ENCODE results near the gene PNPLA2. TPM values are rescaled to one million over a fixed set of nuclear protein-coding genes. Genes with fewer than 3 reads are reported as not detected.

PNPLA2 gene
- total and polyA plus RNA-seq, 2 of the 8 experiments (the other 6 are each of a cell fraction or from before 2014, with no cell fraction given): 30.9 to 62.1 TPM

DNA sequence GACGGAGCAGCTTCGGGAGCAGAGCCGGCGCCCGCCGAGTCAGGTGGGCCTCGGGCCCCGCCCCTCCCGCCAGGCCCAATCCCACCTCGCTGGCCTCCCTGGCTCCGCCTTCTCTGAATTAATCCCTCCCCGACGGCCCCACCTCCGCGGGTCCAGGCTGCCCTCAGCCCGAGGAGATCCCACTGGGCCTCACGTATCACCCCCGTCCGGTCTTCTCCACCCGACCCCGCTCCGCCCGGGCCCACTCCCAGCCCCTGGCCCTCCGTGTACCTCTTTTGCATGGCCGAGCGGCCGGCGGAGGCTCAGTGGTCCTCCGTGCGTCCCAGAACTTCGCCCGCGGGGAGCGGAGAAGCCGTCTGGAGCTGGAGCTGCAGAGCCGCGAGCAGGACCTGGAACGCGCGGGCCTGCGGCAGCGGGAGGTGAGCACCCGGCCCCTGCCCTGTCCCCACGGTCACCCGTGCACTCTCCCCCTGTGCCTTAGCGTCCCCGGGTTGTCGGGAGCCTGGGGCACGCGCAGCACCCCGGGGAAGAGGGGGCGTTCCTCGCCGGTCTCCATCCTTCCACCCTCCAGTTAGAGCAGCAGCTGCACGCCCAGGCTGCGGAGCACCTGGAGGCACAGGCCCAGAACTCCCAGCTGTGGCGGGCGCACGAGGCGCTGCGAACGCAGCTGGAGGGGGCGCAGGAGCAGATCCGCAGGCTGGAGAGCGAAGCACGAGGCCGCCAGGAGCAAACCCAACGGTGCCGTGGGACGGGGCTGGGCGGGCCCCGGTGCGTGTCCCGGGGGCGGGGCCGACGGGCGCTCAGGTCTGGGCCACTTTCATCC, 11.8 kb downstream of the PNPLA2 start:
- Histone ChIP-seq H2BK12ac (ENCODE audit: low read depth, low read length) (peak overlapping the region; percentile 39; the same call in 1 of the 2 replicates), H4K20me1 (replicated peaks in 1 of 2; ENCODE audit: control insufficient read depth in 1 of 2, insufficient read depth in 2 of 2, low read length in 2 of 2) (peaks cover 2 to 8% of the 10 kb centered on the region in 2 experiments), H3K23ac (ENCODE audit: insufficient read length) (no peak overlapping the region), H3K4me1 (replicated peaks in 1 of 4; ENCODE audit: control insufficient read depth in 3 of 4, insufficient read depth in 4 of 4, low read length in 3 of 4) (peaks cover 0 to 54% (median 47%) of the 10 kb centered on the region in 4 experiments; a peak in 6 of 7 replicates), H3K56ac (replicated peaks; ENCODE audit: insufficient read length, low read depth, low read length) (no peak overlapping the region), H3K27ac (ENCODE audit: low read depth, low read length) (no peak overlapping the region), H2BK15ac (ENCODE audit: low read length) (peak overlapping the region; percentile 29; the same call in 1 of the 2 replicates), H3K79me1 (ENCODE audit: low read depth, low read length) (no peaks in the 10 kb centered on the region; the same call in 1 of the 2 replicates), H3K18ac (ENCODE audit: extremely low read depth, low read length) (peak overlapping the region; percentile 38), H3K27me3 (replicated peaks in 1 of 4; ENCODE audit: control insufficient read depth in 3 of 4, extremely low read depth in 1 of 4, insufficient read depth in 3 of 4, low read length in 3 of 4) (peaks cover 6 to 41% (median 31%) of the 10 kb centered on the region in 4 experiments), H4K91ac (replicated peaks; ENCODE audit: insufficient read length, low read length) (no peak overlapping the region), H3K4ac (replicated peaks; ENCODE audit: insufficient read length, low read depth, low read length) (no peak overlapping the region), H2AFZ (ENCODE audit: low read length) (no peak overlapping the region), H2BK20ac (ENCODE audit: low read length) (no peak overlapping the region), H2BK120ac (replicated peaks; ENCODE audit: low read depth, low read length) (no peak overlapping the region), H3K4me3 (ENCODE audit: extremely low read depth in 1 of 4, insufficient read depth in 2 of 4, low read depth in 3 of 4, low read length in 4 of 4) (peak overlapping the region; percentile 45 to 74 (median 56)), H2AK5ac (ENCODE audit: low read depth, low read length) (0 out of 2 replicates have a peak overlapping the region, but pooled peaks have one; percentile 28), H4K5ac (ENCODE audit: insufficient read length, low read depth, low read length) (no peak overlapping the region), H3K23me2 (ENCODE audit: low read depth, low read length) (peaks cover 34% of the 10 kb centered on the region), H3K36me3 (ENCODE audit: control insufficient read depth in 2 of 4, insufficient read depth in 4 of 4, low read length in 3 of 4) (no peaks in the 10 kb centered on the region), H3K9ac (replicated peaks in 1 of 4; ENCODE audit: extremely low read depth in 1 of 4, low read depth in 3 of 4, low read length in 3 of 4) (peak overlapping the region in 2 of 4 experiments; percentile 13 to 29; a peak in 2 of 7 replicates), H4K8ac (ENCODE audit: extremely low read depth, insufficient read depth, low read length) (0 out of 2 replicates have a peak overlapping the region, but pooled peaks have one; percentile 9), H3K9me3 (ENCODE audit: insufficient read depth in 2 of 2, low read depth in 1 of 2, low read length in 1 of 2) (no peaks in the 10 kb centered on the region), H2BK5ac (ENCODE audit: low read depth, low read length) (peak overlapping the region; percentile 16; the same call in 1 of the 2 replicates), H3K4me2 (ENCODE audit: insufficient read depth in 1 of 2, low read depth in 2 of 2, low read length in 2 of 2) (peak overlapping the region; percentile 84 to 98), H3K14ac (ENCODE audit: insufficient read length) (no peak overlapping the region), H3K79me2 (ENCODE audit: control insufficient read depth in 1 of 2, insufficient read depth in 2 of 2, low read length in 2 of 2) (no peaks in the 10 kb centered on the region; a peak in 1 of 4 replicates)
- FAIRE-seq (no peak), DNase-seq (ENCODE audit: low read depth in 1 of 2, low spot score in 2 of 2) (no peak)
- WGBS, 2 experiments (ENCODE audit: extremely low coverage in 1 of 2, insufficient coverage in 1 of 2, insufficient read length in 1 of 2, insufficient replicate concordance in 2 of 2, low coverage in 1 of 2, low lambda C conversion rate in 2 of 2, missing lambda C conversion rate in 1 of 2): 2% methylated on average over 53 of the region's 78 CpGs; no CpG with 5 or more reads in 1 of the 2 experiments
- ChIA-PET POLR2A (ENCODE audit: partially characterized antibody) (interaction anchor here (0.6 to 53.0 kb wide), 11 partner anchors 0 to 276 kb away, joined by 3 to 1917 read pairs (median 4); partner anchors contain the start of genes CD151, CEND1, CRACR2B and GATD1), CTCF (ENCODE audit: partially characterized antibody) (interaction anchor here (0.9 to 3.5 kb wide), 10 partner anchors 9 to 34 kb away, joined by 3 to 26 read pairs (median 4); partner anchors contain the start of genes PNPLA2, POLR2L and TSPAN4)
- TF ChIP-seq BACH1 (IDR thresholded peaks at IDR 0.05; ENCODE audit: low read length) (0 out of 2 replicates have a peak, but pooled peaks have one; percentile 3), CBX8 (IDR thresholded peaks at IDR 0.05; ENCODE audit: borderline replicate concordance, low read depth, low read length) (no peak), RXRA (IDR thresholded peaks at IDR 0.05; ENCODE audit: insufficient read depth, low read depth, low read length) (no peak), KDM4A (IDR thresholded peaks at IDR 0.05; ENCODE audit: low read depth, low read length, severe bottlenecking) (peak; percentile 68), SP1 (IDR thresholded peaks at IDR 0.05; ENCODE audit: low read depth, low read length) (0 out of 2 replicates have a peak, but pooled peaks have one; percentile 47), ASH2L (IDR thresholded peaks at IDR 0.05; ENCODE audit: low read length) (no peak), EZH2 (IDR thresholded peaks at IDR 0.05; ENCODE audit: low read depth, low read length, severe bottlenecking) (peak; percentile 50), SRF (IDR thresholded peaks at IDR 0.05; ENCODE audit: low read depth, low read length) (no peak), ZNF274 (IDR thresholded peaks at IDR 0.05; ENCODE audit: borderline replicate concordance, extremely low read depth, low read length) (no peak)
- TF ChIP-seq, protein P1, sequence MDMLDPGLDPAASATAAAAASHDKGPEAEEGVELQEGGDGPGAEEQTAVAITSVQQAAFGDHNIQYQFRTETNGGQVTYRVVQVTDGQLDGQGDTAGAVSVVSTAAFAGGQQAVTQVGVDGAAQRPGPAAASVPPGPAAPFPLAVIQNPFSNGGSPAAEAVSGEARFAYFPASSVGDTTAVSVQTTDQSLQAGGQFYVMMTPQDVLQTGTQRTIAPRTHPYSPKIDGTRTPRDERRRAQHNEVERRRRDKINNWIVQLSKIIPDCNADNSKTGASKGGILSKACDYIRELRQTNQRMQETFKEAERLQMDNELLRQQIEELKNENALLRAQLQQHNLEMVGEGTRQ (IDR thresholded peaks at IDR 0.05; ENCODE audit: low read length): peak; percentile 73

Measured in H1 (cell line).